H7 (cell line): ENCODE results near the gene FUT2. TPM values are rescaled to one million over a fixed set of nuclear protein-coding genes. Genes with fewer than 3 reads are reported as not detected.
"Not testable (repeated sequence)": the region's sequence is repeated elsewhere in the genome, so short reads cannot be mapped to it uniquely, and the experiment has no call there.

Experiments
- DNase-seq: peaks from one replicate; pipeline ENCODE4 v3.0.0; 2012
- H3K27me3 ChIP-seq: 2 replicates; pipeline ENCODE4 v1.6.0; 2011; ENCODE audit warnings: mild to moderate bottlenecking, low read length; ENCODE audit not compliant: control insufficient read depth, insufficient read depth
- H3K36me3 ChIP-seq: replicated peaks from 2 replicates; pipeline ENCODE4 v1.5.1; 2011; ENCODE audit warnings: low read length; ENCODE audit not compliant: control insufficient read depth, insufficient read depth
- H3K4me3 ChIP-seq: 2 replicates; pipeline ENCODE4 v1.5.1; 2011; ENCODE audit warnings: low read depth, mild to moderate bottlenecking, control low read depth, low read length, moderate library complexity; ENCODE audit not compliant: insufficient read depth
- total RNA-seq: library from RNA; depleted of rRNA; stranded (reverse); fragments of >200 nt; shearing (Covaris generic); gene quantifications from 2 replicates; pipeline ENCODE4 v1.2.3, GENCODE V29; 2014

FUT2 gene
- total RNA-seq, 1 experiment from 2014 or later: 1.8 TPM

GRCh38 chr19:48703316-48703715 is 7.5 kb downstream of the FUT2 start:
- no peak overlapping the region for H3K4me3 ChIP-seq
- no peak for DNase-seq
- H3K27me3 ChIP-seq: no peaks in the 10 kb centered on the region
- H3K36me3 ChIP-seq: no peaks in the 10 kb centered on the region; the same call in 1 of the 2 replicates

- no peaks in the 10 kb centered on the region; the same call in 1 of the 2 replicates for H3K36me3 ChIP-seq
- H3K27me3 ChIP-seq: no peaks in the 10 kb centered on the region
- DNase-seq: no peak
- H3K4me3 ChIP-seq: no peak overlapping the region
These were observed 9.7 kb downstream of the FUT2 start for GRCh38 chr19:48705431-48705830.

- DNase-seq: peak; percentile 56
- H3K27me3 ChIP-seq: no peaks in the 10 kb centered on the region
These were observed 12.7 kb downstream of the FUT2 start for GRCh38 chr19:48708471-48708870.

GRCh38 chr19:48711106-48711662 is 15.4 kb downstream of the FUT2 start:
- H3K27me3 ChIP-seq: no peaks in the 10 kb centered on the region
- no peaks in the 10 kb centered on the region for H3K36me3 ChIP-seq
- H3K4me3 ChIP-seq: no peak overlapping the region
- no peak for DNase-seq

More at GRCh38 chr19:48708471-48708870, 12.7 kb downstream of the FUT2 start:
- Histone ChIP-seq H3K36me3 (no peaks in the 10 kb centered on the region; the same call in 1 of the 2 replicates), H3K4me3 (no peak overlapping the region)

- no peaks in the 10 kb centered on the region for H3K36me3 ChIP-seq
- DNase-seq: peak; percentile 90
- H3K27me3 ChIP-seq: no peaks in the 10 kb centered on the region
- H3K4me3 ChIP-seq: peak overlapping the region; percentile 89
These were observed 17.5 kb downstream of the FUT2 start for GRCh38 chr19:48713041-48713863.

GRCh38 chr19:48713864-48714755 is 18.3 kb downstream of the FUT2 start:
- no peaks in the 10 kb centered on the region for H3K36me3 ChIP-seq
- peak; percentile 100 for DNase-seq
- H3K4me3 ChIP-seq: peak overlapping the region; percentile 89
- H3K27me3 ChIP-seq: no peaks in the 10 kb centered on the region

GRCh38 chr19:48714759-48715675 is 19.2 kb downstream of the FUT2 start:
- peak; percentile 51 for DNase-seq
- H3K36me3 ChIP-seq: no peaks in the 10 kb centered on the region
- H3K4me3 ChIP-seq: peak overlapping the region; percentile 49
- no peaks in the 10 kb centered on the region for H3K27me3 ChIP-seq

- no peaks in the 10 kb centered on the region for H3K36me3 ChIP-seq
- no peaks in the 10 kb centered on the region for H3K27me3 ChIP-seq
- H3K4me3 ChIP-seq: no peak overlapping the region
- peak; percentile 50 for DNase-seq
These were observed 20.0 kb downstream of the FUT2 start for GRCh38 chr19:48715681-48716171.

GRCh38 chr19:48716562-48717291 is 21.0 kb downstream of the FUT2 start:
- Histone ChIP-seq H3K4me3 (peak overlapping the region; percentile 29), H3K36me3 (no peaks in the 10 kb centered on the region), H3K27me3 (no peaks in the 10 kb centered on the region)
- peak; percentile 86 for DNase-seq

- not testable (repeated sequence) for H3K27me3 ChIP-seq, H3K4me3 ChIP-seq, H3K36me3 ChIP-seq, DNase-seq
These were observed 22.3 kb downstream of the FUT2 start for GRCh38 chr19:48718106-48718505.

- 0 out of 2 replicates have a peak overlapping the region, but pooled peaks have one; percentile 2 for H3K4me3 ChIP-seq
- peak; percentile 72 for DNase-seq
- no peaks in the 10 kb centered on the region for H3K36me3 ChIP-seq
- H3K27me3 ChIP-seq: no peaks in the 10 kb centered on the region
These were observed 23.0 kb downstream of the FUT2 start for GRCh38 chr19:48718711-48719231.

GRCh38 chr19:48719263-48720171 is 23.7 kb downstream of the FUT2 start, which contains the start of gene MAMSTR:
TSS of gene MAMSTR (minus strand) at chr19:48719725. CDS start at chr19:48719031, 694 bp downstream.
- H3K27me3 ChIP-seq: no peaks in the 10 kb centered on the region
- no peaks in the 10 kb centered on the region for H3K36me3 ChIP-seq
- H3K4me3 ChIP-seq: peak within 1 kb of the TSS; percentile 72
- peak; percentile 66 for DNase-seq
